ENCODE data around the gene AADACL4.

DNA sequence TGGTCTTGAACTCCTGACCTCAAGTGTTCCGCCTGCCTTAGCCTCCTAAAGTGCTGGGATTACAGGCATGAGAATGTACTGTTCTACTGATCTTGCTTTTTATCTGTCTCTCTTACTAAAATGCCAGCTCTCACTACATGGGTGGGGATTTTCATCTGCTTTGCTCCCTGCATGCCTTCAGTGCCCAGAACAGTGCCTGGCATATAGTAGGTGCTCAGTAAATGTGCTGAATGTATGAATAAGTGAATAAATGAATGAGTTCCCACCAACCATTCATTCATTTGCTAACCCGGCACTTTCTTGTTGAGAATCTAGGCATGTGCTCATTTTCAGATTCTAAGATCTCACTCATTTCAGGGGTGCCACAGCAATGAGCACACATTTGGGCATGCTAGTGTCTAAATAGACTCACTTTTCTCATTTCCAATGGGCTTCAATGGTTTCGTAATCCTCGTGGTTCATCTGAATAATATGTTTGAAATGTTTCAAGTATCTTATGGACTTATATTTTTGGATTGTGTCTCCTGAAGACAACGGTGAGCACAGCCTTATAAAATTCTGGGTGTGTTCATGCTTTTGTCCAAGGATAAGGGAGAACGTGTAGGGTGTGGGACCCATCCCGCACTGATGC lies 33.5 kb upstream of the AADACL4 start:
- TF ChIP-seq, protein P1, sequence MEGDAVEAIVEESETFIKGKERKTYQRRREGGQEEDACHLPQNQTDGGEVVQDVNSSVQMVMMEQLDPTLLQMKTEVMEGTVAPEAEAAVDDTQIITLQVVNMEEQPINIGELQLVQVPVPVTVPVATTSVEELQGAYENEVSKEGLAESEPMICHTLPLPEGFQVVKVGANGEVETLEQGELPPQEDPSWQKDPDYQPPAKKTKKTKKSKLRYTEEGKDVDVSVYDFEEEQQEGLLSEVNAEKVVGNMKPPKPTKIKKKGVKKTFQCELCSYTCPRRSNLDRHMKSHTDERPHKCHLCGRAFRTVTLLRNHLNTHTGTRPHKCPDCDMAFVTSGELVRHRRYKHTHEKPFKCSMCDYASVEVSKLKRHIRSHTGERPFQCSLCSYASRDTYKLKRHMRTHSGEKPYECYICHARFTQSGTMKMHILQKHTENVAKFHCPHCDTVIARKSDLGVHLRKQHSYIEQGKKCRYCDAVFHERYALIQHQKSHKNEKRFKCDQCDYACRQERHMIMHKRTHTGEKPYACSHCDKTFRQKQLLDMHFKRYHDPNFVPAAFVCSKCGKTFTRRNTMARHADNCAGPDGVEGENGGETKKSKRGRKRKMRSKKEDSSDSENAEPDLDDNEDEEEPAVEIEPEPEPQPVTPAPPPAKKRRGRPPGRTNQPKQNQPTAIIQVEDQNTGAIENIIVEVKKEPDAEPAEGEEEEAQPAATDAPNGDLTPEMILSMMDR (IDR thresholded peaks at IDR 0.05; ENCODE audit: borderline replicate concordance, extremely low read depth, low read length, poor library complexity, severe bottlenecking): no peak
- no peak for TF ChIP-seq EZH2 (IDR thresholded peaks at IDR 0.05; ENCODE audit: borderline replicate concordance, low read depth, low read length, severe bottlenecking)
